Measurements from ENCODE around the gene DPY19L2.
"Not testable (repeated sequence)": the region's sequence is repeated elsewhere in the genome, so short reads cannot be mapped to it uniquely, and the experiment has no call there.

Gene DPY19L2

DNA sequence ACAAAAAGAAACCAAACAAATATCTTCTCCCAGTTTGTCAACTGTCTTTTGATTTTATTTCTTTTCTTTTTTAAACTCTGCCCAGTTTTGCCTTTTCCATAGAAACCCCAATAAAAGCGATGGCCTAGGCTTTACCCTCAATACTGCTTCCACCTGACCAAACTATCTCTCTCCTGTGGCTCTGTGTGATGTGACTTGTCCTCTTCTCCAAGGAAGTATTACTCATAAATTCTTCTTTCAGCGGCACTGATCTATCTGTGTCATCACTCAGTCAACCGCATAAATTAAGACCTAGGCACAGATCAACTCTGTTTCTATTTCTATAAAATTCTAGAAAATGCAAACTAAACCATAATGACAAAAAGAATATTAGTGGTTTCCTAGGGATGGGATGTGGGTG lies 9.8 kb downstream of the DPY19L2 start:
- DNase-seq: not testable (repeated sequence)

DNA sequence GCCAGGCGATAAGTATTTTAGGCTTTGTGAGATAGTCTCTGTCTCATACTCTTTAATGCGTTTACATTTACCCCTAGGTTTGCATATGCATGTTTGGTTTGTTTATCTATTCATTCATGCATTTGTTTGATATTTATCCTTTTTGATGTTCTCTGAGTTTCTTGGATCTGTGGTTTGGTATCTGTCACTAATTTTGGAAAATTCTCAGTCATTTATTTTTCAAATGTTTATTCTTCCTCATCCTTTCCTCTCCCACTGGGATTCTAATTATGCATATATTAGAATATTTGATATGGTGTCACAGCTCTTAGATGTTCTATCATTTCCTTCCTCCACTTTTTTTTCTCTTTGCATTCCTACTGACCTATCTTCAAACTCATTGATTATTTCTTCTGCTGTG lies 11.9 kb downstream of the DPY19L2 start:
- DNase-seq: not testable (repeated sequence)

DNA sequence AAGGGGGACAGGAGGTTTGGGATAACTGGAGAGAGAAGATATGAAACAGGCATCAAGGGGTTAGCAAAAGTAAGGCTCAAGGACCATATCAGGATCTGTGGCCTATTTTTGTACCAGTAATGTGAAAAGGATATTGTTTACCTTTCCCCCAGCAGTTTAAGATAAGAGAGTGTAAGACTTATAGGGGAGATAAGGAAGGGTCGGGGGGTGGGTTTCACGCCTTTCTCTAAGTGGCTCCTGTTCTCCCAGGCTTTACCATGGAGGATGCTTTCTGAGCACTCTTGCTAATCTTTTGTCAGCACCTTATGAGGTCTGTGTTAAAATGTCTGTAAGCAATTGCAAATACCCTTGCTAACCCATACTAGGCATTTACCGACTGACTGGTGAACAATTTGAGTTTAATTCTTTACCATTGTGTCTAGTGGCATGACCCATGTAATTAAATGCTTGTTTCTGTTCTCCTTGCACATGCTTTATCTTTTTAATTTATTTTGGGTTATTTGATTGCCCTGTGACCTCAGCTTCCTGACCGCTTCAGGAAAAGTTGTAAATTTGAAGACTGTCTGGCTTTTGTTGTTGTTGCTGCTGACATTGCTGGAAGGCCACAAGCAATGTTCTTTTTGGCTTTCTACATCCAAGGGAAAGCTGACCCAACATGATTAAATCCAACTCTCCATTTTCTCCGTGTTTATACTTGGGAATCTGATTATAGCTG lies 12.6 kb downstream of the DPY19L2 start:
- DNase-seq: not testable (repeated sequence)

DNA sequence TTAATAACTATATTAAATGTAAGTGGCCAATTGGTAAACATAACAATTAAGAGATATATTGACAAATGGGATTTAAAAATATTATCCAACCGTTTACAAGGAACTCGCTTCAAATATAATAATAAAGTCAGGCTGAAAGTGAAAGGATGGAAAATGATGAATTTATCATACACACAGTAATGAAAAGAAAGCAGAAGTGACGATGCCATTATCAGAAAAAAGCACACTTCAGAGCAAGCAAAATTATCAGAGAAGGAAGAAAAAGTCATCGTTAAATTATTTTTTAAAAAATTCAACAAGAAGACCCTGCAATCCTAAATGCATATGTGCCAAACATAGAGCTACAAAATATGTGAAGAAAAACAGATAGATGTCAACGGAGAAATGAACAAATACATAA lies 13.8 kb downstream of the DPY19L2 start:
- not testable (repeated sequence) for DNase-seq

DNA sequence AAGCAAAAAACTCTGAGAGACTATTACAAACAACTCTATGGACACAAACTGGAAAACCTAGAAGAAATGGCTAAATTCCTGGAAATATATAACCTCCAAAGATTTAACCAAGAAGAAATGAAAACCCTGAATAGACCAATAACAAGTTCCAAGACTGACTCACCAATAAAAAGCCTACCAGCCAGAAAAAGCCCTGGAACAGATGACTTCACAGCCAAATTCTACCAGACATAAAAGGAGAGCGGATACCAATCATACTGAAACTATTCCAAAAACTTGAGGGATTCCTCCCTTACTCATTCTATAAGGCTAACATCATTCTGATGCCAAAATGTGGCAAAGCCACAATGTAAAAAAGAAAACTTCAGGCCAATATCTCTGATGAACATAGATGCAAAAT lies 18.8 kb downstream of the DPY19L2 start:
- not testable (repeated sequence) for DNase-seq

DNA sequence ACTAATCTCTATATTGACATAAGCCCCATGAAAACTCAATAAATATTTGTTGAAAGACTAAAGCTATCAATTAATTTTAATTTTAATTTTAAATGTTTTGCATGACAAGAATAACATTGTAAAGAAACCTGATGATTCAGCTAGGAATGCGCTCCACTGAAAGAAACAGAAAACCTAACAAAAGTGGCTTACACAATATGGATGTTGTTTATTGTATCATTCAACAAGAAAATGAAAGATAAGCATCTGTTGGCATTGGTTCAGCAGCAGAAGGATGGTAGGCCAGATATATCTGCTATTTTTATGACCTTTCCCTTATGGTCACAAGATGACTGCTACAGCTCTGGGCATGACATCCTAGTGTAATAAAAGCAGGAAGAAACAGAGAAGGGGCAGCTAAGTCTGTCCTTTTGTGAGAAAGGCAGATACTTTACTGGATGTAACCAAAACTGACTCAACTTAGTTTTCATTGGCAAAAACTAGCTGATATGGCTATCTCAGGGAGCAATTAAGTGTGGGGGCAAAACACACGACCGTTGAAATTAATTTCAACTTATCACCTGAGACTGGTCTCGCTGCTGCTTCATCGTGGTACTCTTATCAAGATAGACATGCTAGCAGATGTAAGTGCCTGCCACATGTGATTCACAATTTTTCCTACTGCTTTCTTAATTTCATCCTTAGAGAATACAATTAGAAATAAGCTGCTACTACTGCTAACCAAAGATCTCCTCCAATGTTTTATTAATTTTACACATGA lies 24.7 kb downstream of the DPY19L2 start:
- DNase-seq: not testable (repeated sequence)

DNA sequence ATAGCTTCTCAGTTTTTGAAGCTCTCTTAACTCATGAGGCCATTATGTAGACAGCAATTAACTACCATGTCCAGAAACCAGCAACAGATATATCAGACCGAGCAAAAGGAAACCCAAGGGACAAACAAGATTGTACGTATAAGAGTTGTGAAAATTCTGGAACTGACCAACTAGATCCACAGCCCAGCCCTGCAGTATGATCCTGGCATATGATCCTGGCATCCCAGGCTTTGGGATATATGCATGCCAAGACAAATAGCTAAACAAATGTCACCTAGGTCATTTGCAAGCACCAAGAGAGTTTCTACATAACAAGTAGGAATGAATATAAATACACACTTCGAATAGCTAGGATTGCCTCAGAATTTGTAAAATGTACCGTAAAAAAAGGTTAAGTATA lies 44.0 kb downstream of the DPY19L2 start:
- not testable (repeated sequence) for DNase-seq

DNA sequence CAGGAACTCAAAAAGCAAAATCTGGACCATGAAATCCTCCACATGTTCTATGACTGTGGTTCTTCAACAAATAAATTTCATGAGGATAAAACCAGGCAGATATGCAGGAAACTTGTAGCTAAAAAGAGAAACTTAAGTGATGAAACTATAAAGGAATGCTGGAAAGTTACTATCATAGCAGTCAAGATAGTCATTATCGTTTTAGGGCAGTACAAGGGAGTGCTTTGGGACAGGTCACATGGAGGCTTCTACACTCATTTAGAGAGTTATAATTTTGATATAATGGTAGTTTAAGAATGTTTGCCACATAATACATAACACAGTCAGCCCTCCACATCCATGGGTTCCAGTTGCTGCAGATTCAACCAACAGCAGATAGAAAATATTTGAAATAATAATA lies 52.7 kb downstream of the DPY19L2 start:
- DNase-seq: not testable (repeated sequence)

DNA sequence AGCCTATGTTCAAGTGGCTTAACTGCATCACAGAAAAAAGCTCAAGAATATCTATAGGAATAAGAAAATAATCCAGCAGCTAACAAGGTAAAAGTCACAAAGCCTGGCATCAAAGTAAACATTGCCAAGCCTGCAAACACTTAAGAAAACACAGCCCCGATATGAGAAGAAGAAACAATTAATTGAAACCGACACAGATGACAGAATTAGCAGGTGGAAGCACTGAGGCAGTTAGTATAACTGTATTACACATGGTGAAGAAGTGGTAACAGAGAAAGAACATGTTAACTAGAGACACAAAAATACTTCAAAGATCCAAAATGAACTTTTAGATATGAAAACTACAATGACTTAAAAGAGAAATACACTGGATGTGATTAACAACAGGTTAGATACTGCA lies 57.0 kb downstream of the DPY19L2 start:
- not testable (repeated sequence) for DNase-seq

DNA sequence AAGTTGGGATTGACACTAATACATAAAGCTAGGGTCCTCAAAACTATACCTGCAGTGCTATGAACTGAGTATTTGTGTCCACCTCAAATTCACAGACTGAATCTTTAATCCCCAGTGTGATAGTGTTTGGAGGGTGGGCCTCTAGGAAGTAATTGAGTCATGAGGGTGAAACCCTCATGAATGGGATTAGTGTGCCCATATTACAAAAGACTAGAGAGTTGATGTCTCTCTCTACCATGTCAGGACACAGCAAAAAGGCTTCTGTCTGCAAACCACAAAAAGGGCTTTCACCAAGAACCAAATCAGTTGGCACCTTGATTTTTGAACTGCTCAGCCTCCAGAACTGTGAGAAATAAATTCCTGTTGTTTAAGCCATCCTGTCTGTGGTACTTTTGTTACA lies 59.0 kb downstream of the DPY19L2 start:
- DNase-seq: not testable (repeated sequence)

DNA sequence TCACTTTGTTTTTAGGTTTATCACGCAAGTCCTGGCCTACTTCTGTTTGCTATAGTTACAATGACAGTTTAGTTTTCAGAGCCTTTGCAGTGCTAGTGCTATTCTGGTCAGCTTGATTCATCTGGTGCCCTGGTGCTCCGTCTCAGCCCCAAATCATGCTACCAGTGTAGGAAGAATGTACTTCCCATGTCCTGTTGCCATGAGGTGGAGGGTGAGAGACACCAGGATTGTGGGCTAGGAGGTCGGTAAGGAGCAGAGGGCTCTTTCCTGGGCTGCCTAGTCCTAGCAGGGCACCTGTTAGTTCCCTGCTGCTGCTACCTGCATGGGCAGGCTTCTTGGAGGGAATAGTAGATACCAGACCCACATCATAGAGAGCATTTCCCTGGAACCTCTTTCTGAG lies 63.3 kb downstream of the DPY19L2 start:
- not testable (repeated sequence) for DNase-seq

DNA sequence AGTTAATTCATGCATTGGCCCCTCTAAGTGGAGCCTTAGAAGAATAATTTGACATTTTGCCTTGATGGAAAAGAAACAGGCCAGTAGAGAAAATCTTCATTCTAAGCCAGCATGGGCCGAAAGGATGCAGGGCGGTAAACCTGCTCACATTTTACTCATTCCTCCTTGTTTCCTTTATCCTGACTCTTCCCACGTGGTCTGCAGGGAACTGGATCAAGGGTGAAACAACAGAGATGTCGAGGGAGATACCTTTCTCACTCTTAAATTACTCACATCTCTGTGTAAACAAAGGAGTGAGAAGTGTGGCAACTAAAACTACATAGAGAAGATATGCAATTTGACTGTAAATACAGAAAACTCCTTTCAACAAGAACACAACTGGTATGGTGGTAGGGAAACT lies 73.5 kb downstream of the DPY19L2 start:
- not testable (repeated sequence) for DNase-seq

DNA sequence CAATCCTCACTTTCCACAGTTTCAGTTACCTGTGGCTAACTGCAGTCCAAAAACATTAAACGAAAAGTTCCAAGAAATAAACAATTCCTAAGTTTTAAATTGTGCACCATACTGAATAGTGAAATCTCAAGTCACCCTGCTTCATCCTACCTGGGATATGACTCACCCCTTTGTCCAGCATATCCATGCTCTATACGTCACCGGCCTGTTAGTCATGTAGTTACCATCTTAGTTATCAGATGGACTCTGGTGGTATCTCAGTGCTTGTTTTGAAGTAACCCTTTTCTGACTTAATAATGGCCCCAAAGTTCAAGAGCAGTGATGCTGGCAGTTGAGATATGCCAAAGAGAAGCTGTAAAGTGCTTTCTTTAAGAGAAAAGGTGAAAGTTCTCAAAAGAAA lies 83.9 kb downstream of the DPY19L2 start:
- not testable (repeated sequence) for DNase-seq

DNA sequence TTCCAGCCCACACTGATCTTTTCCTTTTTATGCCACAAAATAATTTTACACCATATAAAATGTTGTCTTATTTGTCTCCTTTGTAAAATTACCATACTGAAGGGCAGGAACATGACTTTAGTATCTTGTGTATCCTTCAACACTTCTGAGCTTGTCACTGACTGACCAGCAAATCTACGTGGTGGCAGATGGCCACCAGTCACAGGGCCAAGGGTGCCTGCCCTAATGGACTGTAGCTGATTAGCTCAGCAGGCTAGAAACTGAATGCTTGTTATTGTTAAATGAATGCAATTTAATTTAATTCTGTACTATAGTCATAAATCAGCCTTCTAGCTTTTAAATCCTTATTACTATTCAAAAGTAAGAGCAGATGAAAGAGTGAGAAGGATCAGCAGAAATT lies 85.0 kb downstream of the DPY19L2 start:
- DNase-seq: not testable (repeated sequence)

DNA sequence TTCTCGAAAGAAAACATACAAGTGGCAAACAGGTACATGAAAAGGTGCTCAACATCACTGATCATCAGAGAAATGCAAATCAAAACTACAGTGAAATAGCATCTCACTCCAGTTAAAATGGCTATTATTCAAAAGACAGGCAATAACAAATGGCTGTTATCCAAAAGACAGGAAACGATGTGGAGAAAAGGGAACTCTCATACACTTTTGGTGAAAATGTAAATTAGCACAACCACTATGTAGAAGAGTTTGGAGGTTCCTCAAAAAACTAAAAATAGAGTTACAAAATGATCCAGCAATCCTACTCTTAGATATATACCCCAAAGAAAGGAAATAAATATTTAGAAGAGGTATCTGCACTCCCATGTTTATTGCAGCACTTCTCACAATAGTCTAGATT lies 90.7 kb downstream of the DPY19L2 start:
- not testable (repeated sequence) for DNase-seq

DNA sequence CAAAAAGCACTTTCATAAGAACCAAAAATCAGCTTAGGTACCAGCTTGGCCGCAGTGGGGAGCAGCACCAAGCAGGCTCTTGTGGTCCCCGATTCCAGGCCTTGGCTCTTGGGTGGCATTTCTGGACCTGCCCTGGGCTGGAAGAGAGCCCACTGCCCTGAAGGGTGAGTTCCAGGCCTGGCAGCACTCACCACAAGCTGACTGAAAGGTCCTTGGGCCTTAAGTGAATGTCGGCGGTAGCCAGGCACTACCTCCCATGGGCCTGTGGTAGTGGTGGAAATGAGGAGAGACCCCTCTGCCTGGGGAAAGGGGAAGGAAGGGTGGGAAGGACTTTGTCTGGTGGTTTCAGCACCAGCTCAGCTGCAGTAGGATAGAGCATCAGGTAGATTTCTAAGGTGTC lies 96.3 kb downstream of the DPY19L2 start:
- DNase-seq: not testable (repeated sequence)

DNA sequence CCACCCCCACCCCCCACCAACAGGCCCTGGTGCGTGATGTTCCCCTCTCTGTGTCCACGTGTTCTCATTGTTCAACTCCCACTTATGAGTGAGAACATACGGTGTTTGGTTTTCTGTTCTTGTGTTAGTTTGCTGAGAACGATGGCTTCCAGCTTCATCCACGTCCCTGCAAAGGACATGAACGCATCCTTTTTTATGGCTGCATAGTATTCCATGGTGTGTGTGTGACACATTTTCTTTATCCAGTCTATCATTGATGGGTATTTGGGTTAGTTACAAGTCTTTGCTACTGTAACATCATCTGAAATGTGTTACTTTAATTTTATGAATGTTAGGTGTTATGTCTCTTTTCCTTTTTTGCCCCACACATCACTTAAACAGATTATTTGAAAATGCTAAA lies 109.8 kb downstream of the DPY19L2 start:
- not testable (repeated sequence) for DNase-seq

DNA sequence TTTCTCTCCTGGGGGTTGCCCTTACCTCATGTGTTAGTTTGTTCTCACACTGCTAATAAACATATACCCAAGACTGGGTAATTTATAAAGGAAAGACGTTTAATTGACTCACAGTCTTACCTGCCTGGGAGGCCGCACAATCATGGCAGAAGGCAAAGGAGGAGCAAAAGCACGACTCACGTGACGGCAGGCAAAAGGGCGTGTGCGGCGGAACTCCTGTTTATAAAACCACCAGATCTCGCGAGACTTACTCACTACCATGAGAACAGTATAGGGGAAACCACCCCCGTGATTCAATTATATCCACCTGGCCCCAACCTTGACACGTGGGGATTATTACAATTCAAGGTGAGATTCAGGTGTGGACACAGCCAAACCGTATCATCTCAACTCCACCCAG lies 116.9 kb downstream of the DPY19L2 start:
- DNase-seq: not testable (repeated sequence)

DNA sequence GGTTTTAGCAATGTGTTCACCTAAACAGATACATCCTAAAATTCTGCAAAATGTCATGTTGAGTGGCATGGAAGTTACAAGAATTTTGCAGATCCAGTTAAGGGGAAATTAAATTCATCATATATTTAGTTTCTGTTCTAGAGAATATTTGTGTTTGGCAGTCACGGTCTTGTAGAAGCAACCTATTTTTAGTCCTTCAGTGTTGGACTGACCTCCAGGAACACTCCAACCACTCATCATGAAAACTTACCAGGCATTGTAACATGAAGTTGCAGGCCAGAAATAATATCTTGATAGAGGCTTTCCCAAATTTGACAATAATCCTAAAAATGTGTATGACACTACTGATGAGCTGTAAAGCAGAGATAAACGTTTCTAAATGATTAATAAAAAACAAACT lies 119.3 kb downstream of the DPY19L2 start:
- not testable (repeated sequence) for DNase-seq

DNA sequence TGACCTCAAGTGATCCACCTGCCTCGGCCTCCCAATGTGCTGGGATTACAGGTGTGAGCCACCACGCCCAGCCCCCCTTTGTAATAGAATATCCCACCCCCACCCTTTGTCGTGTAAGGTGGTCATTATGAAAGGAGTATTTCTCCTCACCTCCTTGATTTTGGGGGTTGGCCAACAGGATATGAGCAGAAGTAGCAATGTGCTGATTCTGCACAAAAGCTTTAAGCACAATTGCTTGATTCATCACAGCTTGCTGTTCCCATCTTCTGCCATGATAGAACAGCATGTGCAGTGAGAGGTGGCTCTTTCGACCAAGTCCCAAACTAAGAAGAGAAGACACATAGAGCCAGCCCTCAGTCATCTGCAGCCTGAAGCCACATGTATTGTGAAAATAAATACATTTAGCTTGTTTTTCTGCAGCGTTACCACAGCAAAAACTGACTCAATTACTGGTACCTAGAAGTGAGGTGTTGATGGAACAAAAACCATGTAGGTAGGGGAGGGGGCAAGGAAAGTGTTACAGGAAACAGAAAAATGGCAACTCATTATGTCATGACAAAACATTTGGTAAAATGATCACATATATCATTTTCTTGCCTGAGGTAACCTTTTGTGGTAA lies 122.9 kb downstream of the DPY19L2 start:
- DNase-seq: not testable (repeated sequence)

DNA sequence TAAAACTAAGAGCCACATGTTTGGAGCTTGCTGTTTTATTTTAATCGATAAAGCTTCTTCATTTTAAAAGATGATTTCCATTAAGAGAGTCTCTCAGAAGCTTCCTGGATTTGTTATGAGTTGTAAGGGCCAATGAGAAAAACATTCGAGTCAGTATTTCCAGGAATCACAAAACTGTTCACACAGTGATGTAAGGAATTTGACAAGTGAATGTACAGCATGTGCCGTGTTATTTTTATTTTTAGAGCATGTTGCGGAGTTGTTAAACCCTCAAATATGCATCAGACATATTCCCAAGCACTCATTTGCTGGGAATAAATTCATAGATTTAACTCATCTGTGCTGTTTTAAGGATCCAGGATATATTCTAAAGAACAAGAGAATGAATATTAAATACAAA lies 129.6 kb downstream of the DPY19L2 start:
- DNase-seq: not testable (repeated sequence)

DNA sequence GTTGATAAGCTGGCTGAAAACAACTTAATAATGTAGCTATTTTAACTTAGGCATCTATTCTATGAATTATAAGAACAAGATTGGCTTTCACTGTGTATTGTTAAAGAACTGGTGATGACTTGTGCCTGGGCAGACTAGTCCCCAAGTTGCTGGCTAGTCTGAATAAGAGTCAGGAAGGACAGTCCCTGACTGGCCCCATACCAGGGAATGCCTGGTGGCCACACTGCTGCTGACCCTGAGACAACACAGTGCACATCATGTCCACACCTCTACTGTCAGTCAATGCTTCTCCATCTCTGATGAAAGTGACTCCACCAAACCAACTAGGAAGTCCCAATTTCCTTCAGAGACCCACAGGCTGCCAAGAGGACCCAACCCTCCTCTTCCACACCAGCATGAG lies 130.5 kb downstream of the DPY19L2 start:
- DNase-seq: not testable (repeated sequence)

DNA sequence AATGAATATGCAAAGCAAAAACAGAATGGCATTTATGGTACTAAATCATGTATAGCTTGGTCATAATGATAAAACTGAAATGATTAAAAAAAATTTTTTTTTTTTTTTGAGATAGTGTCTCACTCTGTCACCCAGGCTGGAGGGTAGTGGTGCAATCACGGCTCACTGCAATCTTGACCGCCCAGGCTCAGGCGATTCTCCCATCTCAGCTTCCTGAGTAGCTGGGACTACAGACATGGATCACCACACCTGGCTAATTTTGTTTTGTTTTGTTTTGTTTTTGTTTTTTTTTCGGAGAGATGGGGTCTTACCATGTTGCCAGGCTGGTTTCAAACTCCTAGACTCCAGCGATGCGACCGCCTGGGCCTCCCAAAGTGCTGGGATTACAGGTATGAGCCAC lies 138.7 kb downstream of the DPY19L2 start:
- not testable (repeated sequence) for DNase-seq

DNA sequence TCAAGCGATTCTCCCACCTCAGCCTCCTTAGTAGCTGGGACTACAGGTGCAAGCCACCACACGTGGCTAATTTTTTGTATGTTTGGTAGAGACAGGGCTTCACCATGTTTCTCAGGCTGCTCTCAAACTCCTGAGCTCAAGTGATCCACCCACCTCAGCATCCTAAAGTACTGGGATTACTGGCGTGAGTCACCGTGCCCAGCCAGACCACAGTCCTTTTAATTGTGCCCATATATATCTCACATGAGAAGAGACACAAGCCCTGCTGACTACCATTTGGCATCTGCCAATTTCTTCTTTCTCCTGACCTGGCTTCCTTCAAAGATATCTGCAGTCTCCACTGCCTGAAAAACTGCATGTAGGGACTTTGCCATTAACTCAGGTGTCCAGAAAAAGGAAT lies 142.5 kb downstream of the DPY19L2 start:
- DNase-seq: no peak

Data from CD4-positive, alpha-beta T cell treated with Interferon gamma for 1 hour (primary cell).